Neural cell (in vitro differentiated cells): ENCODE measurements around the gene CENPT. TPM values are rescaled to one million over a fixed set of nuclear protein-coding genes. Genes with fewer than 3 reads are reported as not detected.

Experiments used
- H2AFZ ChIP-seq: fragments of 200-600, 300-800 bp; sonication (generic), shearing (Covaris generic); 2 replicates; pipeline ENCODE4 v1.6.0; 2014; ENCODE audit warnings: low read depth, mild to moderate bottlenecking, antibody characterized with exemption, low read length, moderate library complexity
- H3F3A ChIP-seq: fragments of 200-600 bp; shearing (Covaris generic); 2 replicates; pipeline ENCODE4 v1.6.1; 2016; ENCODE audit warnings: mild to moderate bottlenecking, moderate library complexity, mixed read lengths, antibody characterized with exemption, low read length; ENCODE audit not compliant: insufficient read depth, poor library complexity, severe bottlenecking
- H3K27ac ChIP-seq: fragments of 200-600, 300-800 bp; sonication (generic), shearing (Covaris generic); 2 replicates; pipeline ENCODE4 v1.5.1; 2014; ENCODE audit warnings: mild to moderate bottlenecking, low read length, moderate library complexity
- H3K27me3 ChIP-seq: fragments of 300-800, 200-600 bp; sonication (generic), shearing (Covaris generic); 2 replicates; pipeline ENCODE4 v1.6.0; 2014; ENCODE audit warnings: mild to moderate bottlenecking, low read depth, low read length, moderate library complexity; ENCODE audit not compliant: insufficient read depth
- H3K36me3 ChIP-seq: fragments of 300-800, 200-600 bp; sonication (generic), shearing (Covaris generic); 2 replicates; pipeline ENCODE4 v1.5.1; 2014; ENCODE audit warnings: mild to moderate bottlenecking, antibody characterized with exemption, low read length, moderate library complexity; ENCODE audit not compliant: insufficient read depth
- H3K4me2 ChIP-seq: fragments of 300-800, 200-600 bp; sonication (generic), shearing (Covaris generic); 2 replicates; pipeline ENCODE4 v1.6.0; 2014; ENCODE audit warnings: mild to moderate bottlenecking, low read length
- H3K4me3 ChIP-seq: fragments of 300-800, 200-600 bp; sonication (generic), shearing (Covaris generic); 2 replicates; pipeline ENCODE4 v1.5.1; 2014; ENCODE audit warnings: mild to moderate bottlenecking, low read length, moderate library complexity
- H3K79me2 ChIP-seq: fragments of 200-600 bp; shearing (Covaris generic); replicated peaks from 2 replicates; pipeline ENCODE4 v1.6.0; 2014; ENCODE audit warnings: mild to moderate bottlenecking, low read length, moderate library complexity; ENCODE audit not compliant: insufficient read depth
- H3K9ac ChIP-seq: fragments of 300-800, 200-600 bp; sonication (generic), shearing (Covaris generic); 2 replicates; pipeline ENCODE4 v1.6.1; 2016; ENCODE audit warnings: mild to moderate bottlenecking, low read length, mixed read lengths
- H3K9me2 ChIP-seq: fragments of 200-600 bp; shearing (Covaris generic); 2 replicates; pipeline ENCODE4 v1.6.1; 2016; ENCODE audit warnings: mild to moderate bottlenecking, low read length, mixed read lengths; ENCODE audit not compliant: insufficient read depth
- H3K9me3 ChIP-seq: fragments of 200-600, 300-800 bp; sonication (generic), shearing (Covaris generic); 2 replicates; pipeline ENCODE4 v1.6.1; 2016; ENCODE audit warnings: mild to moderate bottlenecking, mixed run types, low read length, moderate library complexity, mixed read lengths
- H4K20me1 ChIP-seq: fragments of 200-600 bp; shearing (Covaris generic); 2 replicates; pipeline ENCODE4 v1.6.1; 2016; ENCODE audit warnings: mild to moderate bottlenecking, mixed run types; ENCODE audit not compliant: insufficient read depth
- EP300 ChIP-seq: fragments of 450-650 bp; conservative IDR thresholded peaks from 2 replicates; pipeline ENCODE4 v1.6.1; 2014; ENCODE audit warnings: antibody characterized with exemption, mild to moderate bottlenecking, moderate library complexity; ENCODE audit not compliant: poor library complexity, severe bottlenecking
- EZH2 ChIP-seq: fragments of 200-600, 300-800 bp; shearing (Covaris generic), sonication (generic); IDR thresholded peaks from 2 replicates; pipeline ENCODE4 v1.6.1; 2014; ENCODE audit warnings: antibody characterized with exemption, low read length, borderline replicate concordance, mild to moderate bottlenecking; ENCODE audit not compliant: insufficient read depth, poor library complexity, severe bottlenecking
- MXI1 ChIP-seq: fragments of 450-650 bp; conservative IDR thresholded peaks from 2 replicates; pipeline ENCODE4 v1.6.1; 2014; ENCODE audit warnings: antibody characterized with exemption, mild to moderate bottlenecking; ENCODE audit not compliant: poor library complexity, severe bottlenecking
- POLR2AphosphoS5 ChIP-seq: IDR thresholded peaks from 2 replicates; pipeline ENCODE4 v1.6.1; 2012
- RAD21 ChIP-seq: fragments of 450-650 bp; conservative IDR thresholded peaks from 2 replicates; pipeline ENCODE4 v1.6.1; 2014; ENCODE audit warnings: antibody characterized with exemption, mild to moderate bottlenecking, moderate library complexity
- SMC3 ChIP-seq: fragments of 450-650 bp; conservative IDR thresholded peaks from 2 replicates; pipeline ENCODE4 v1.6.1; 2014; ENCODE audit warnings: antibody characterized with exemption, mild to moderate bottlenecking, moderate library complexity; ENCODE audit not compliant: poor library complexity
- TAF1 ChIP-seq: IDR thresholded peaks from 2 replicates; pipeline ENCODE4 v1.6.1; 2012; ENCODE audit warnings: low read depth
- polyA plus RNA-seq: library from polyadenylated mRNA; depleted of rRNA; stranded (reverse); fragments of >200 nt; gene quantifications from 2 replicates; pipeline ENCODE4 v1.2.3, GENCODE V29; 2014
- TF ChIP-seq, protein P1 (sequence below): IDR thresholded peaks from 2 replicates; pipeline ENCODE4 v1.6.1; 2012; ENCODE audit warnings: borderline replicate concordance
- TF ChIP-seq, protein P2 (sequence below): fragments of 450-650 bp; IDR thresholded peaks from 2 replicates; pipeline ENCODE4 v1.5.1; 2014; ENCODE audit warnings: antibody characterized with exemption, mild to moderate bottlenecking, moderate library complexity; ENCODE audit not compliant: poor library complexity, severe bottlenecking

Gene CENPT
- polyA plus RNA-seq, 1 donor from 2014 or later = 104 TPM

DNA sequence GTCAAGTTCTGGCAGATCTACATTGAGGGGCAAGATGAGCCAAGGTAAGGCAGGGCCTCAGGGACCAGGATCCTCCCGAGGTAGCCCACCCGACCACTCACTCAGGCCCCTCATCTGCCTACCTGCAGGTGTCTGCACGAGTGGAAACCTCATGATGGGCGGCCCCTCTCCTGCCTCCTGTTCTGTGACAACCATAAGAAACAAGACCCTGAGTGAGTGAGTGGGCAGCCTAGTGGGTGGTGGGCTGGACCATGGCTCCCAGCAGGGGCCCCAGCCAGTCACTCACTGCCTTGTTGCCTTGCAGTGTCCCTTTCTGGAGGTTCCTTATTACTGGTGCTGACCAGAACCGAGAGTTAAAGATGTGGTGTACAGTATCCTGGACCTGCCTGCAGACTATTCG, 30.7 kb upstream of the CENPT start:
- no peaks in the 10 kb centered on the region for H3K27me3 ChIP-seq
- no peak overlapping the region for H3K4me3 ChIP-seq
- no peak overlapping the region for H3K9ac ChIP-seq
- TF ChIP-seq, protein P1, sequence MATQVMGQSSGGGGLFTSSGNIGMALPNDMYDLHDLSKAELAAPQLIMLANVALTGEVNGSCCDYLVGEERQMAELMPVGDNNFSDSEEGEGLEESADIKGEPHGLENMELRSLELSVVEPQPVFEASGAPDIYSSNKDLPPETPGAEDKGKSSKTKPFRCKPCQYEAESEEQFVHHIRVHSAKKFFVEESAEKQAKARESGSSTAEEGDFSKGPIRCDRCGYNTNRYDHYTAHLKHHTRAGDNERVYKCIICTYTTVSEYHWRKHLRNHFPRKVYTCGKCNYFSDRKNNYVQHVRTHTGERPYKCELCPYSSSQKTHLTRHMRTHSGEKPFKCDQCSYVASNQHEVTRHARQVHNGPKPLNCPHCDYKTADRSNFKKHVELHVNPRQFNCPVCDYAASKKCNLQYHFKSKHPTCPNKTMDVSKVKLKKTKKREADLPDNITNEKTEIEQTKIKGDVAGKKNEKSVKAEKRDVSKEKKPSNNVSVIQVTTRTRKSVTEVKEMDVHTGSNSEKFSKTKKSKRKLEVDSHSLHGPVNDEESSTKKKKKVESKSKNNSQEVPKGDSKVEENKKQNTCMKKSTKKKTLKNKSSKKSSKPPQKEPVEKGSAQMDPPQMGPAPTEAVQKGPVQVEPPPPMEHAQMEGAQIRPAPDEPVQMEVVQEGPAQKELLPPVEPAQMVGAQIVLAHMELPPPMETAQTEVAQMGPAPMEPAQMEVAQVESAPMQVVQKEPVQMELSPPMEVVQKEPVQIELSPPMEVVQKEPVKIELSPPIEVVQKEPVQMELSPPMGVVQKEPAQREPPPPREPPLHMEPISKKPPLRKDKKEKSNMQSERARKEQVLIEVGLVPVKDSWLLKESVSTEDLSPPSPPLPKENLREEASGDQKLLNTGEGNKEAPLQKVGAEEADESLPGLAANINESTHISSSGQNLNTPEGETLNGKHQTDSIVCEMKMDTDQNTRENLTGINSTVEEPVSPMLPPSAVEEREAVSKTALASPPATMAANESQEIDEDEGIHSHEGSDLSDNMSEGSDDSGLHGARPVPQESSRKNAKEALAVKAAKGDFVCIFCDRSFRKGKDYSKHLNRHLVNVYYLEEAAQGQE = no peak
- TF ChIP-seq EP300 (no peak), TAF1 (no peak), EZH2 (no peak), POLR2AphosphoS5 (no peak), RAD21 (no peak), SMC3 (no peak), MXI1 (no peak)
- TF ChIP-seq, protein P2, sequence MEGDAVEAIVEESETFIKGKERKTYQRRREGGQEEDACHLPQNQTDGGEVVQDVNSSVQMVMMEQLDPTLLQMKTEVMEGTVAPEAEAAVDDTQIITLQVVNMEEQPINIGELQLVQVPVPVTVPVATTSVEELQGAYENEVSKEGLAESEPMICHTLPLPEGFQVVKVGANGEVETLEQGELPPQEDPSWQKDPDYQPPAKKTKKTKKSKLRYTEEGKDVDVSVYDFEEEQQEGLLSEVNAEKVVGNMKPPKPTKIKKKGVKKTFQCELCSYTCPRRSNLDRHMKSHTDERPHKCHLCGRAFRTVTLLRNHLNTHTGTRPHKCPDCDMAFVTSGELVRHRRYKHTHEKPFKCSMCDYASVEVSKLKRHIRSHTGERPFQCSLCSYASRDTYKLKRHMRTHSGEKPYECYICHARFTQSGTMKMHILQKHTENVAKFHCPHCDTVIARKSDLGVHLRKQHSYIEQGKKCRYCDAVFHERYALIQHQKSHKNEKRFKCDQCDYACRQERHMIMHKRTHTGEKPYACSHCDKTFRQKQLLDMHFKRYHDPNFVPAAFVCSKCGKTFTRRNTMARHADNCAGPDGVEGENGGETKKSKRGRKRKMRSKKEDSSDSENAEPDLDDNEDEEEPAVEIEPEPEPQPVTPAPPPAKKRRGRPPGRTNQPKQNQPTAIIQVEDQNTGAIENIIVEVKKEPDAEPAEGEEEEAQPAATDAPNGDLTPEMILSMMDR = no peak
- H3K9me2 ChIP-seq = no peaks in the 10 kb centered on the region
- no peak overlapping the region for H3K27ac ChIP-seq
- no peaks in the 10 kb centered on the region for H3K36me3 ChIP-seq
- no peak overlapping the region for H3K4me2 ChIP-seq
- no peaks in the 10 kb centered on the region for H4K20me1 ChIP-seq
- no peak overlapping the region for H2AFZ ChIP-seq
- H3K9me3 ChIP-seq = no peaks in the 10 kb centered on the region
- H3F3A ChIP-seq = no peaks in the 10 kb centered on the region
- peaks cover 24% of the 10 kb centered on the region for H3K79me2 ChIP-seq

DNA sequence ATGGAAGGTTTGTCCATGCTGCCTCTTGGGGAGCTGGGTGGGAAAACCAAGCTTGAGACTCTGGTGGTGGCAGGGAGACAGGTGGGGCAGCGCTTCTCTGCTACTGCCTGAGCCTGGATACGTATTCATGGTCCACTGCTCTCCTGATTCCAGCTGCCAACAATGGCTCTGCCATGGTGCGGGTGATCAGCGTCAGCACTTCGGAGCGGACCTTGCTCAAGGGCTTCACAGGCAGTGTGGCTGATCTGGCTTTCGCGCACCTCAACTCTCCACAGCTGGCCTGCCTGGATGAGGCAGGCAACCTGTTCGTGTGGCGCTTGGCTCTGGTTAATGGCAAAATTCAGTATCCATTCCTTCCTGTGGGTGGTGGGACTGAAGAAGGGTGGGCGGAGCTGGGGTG, 29.6 kb upstream of the CENPT start:
- H3K79me2 ChIP-seq = peaks cover 26% of the 10 kb centered on the region
- no peak overlapping the region for H3K4me3 ChIP-seq
- no peak overlapping the region for H3K4me2 ChIP-seq
- no peak overlapping the region for H3K9ac ChIP-seq
- H2AFZ ChIP-seq = no peak overlapping the region
- no peaks in the 10 kb centered on the region for H3K36me3 ChIP-seq
- H3K9me2 ChIP-seq = no peaks in the 10 kb centered on the region
- TF ChIP-seq EP300 (no peak), EZH2 (no peak), SMC3 (no peak), RAD21 (no peak), MXI1 (no peak), POLR2AphosphoS5 (no peak)
- TF ChIP-seq, protein P1 = no peak
- TF ChIP-seq, protein P2 = no peak
- no peaks in the 10 kb centered on the region for H3K9me3 ChIP-seq
- H3F3A ChIP-seq = no peaks in the 10 kb centered on the region
- H3K27ac ChIP-seq = no peak overlapping the region
- no peaks in the 10 kb centered on the region for H4K20me1 ChIP-seq
- H3K27me3 ChIP-seq = no peaks in the 10 kb centered on the region
